B cell (primary cell): ENCODE data around the gene FLNA. TPM values are rescaled to one million over a fixed set of nuclear protein-coding genes. Genes with fewer than 3 reads are reported as not detected.
"Not testable (repeated sequence)": the region's sequence is repeated elsewhere in the genome, so short reads cannot be mapped to it uniquely, and the experiment has no call there.

Source experiments
- ATAC-seq: fragments of 200-7000 bp; cut with Tn5 transposase; one replicate; pipeline ENCODE4 v1.10.0; 2021; ENCODE audit warnings: low read depth, mild to moderate bottlenecking, moderate number of reproducible peaks, moderate library complexity
- CTCF ChIA-PET: fragments of 350-600 bp; sonication (Branson Sonifier 250); formaldehyde crosslinking; loops from one replicate; lab custom pipeline; 2021; ENCODE audit warnings: antibody characterized with exemption, inconsistent platforms; lab: Charles Lee
- POLR2A ChIA-PET: fragments of 350-600 bp; sonication (Branson Sonifier 250); formaldehyde crosslinking; loops from one replicate; lab custom pipeline; 2021; ENCODE audit warnings: antibody characterized with exemption; lab: Charles Lee
- DNase-seq: peaks from one replicate; pipeline ENCODE4 v3.0.0; 2013
- H2AFZ ChIP-seq: 2 replicates; pipeline ENCODE4 v1.6.1; 2012; ENCODE audit warnings: mild to moderate bottlenecking, low read depth, low read length; ENCODE audit not compliant: insufficient read depth, poor library complexity, severe bottlenecking
- H3K27ac ChIP-seq, 2 donors: 1 replicate in 1 of 2; 2 replicates in 1 of 2; pipeline ENCODE4 v1.5.1; 2012 to 2013; ENCODE audit warnings: low read length in 2 of 2, mild to moderate bottlenecking in 2 of 2, moderate library complexity in 1 of 2
- H3K27me3 ChIP-seq, 4 experiments: fragments of 200-600 bp in 1 of 4; sonication (generic) in 1 of 4; replicated peaks in 1 of 4; 1 replicate in 2 of 4; 2 replicates in 2 of 4; pipeline versions ENCODE4 v1.6.1 to v1.7.0; 2013 to 2016; ENCODE audit warnings: low read length in 3 of 4, mild to moderate bottlenecking in 2 of 4, mixed read lengths in 1 of 4, moderate library complexity in 1 of 4; ENCODE audit not compliant: insufficient read depth in 4 of 4, control insufficient read depth in 3 of 4; ENCODE audit errors: control extremely low read depth in 1 of 4
- H3K36me3 ChIP-seq, 2 experiments: replicated peaks in 1 of 2; 1 replicate in 1 of 2; 2 replicates in 1 of 2; pipeline versions ENCODE4 v1.6.1 to v1.7.1; 2013; ENCODE audit warnings: low read length in 1 of 2; ENCODE audit not compliant: insufficient read depth in 2 of 2, control insufficient read depth in 1 of 2; ENCODE audit errors: control extremely low read depth in 1 of 2, extremely low read depth in 1 of 2
- H3K4me1 ChIP-seq, 2 donors: fragments of 200-600 bp in 1 of 2; sonication (generic) in 1 of 2; 1 replicate in 1 of 2; 2 replicates in 1 of 2; pipeline versions ENCODE4 v1.5.1 to v1.6.1; 2013 to 2017; ENCODE audit warnings: low read length in 2 of 2; ENCODE audit not compliant: control insufficient read depth in 2 of 2, insufficient read depth in 2 of 2
- H3K4me2 ChIP-seq: replicated peaks from 2 replicates; pipeline ENCODE3; 2012; ENCODE audit warnings: mild to moderate bottlenecking, low read depth, low read length; ENCODE audit not compliant: poor library complexity, severe bottlenecking
- H3K4me3 ChIP-seq, 5 experiments: fragments of 200-600 bp in 1 of 5; sonication (generic) in 1 of 5; 1 replicate in 3 of 5; 2 replicates in 2 of 5; pipeline versions ENCODE4 v1.5.1 to v1.7.0; 2011 to 2016; ENCODE audit warnings: low read length in 4 of 5, mild to moderate bottlenecking in 4 of 5, low read depth in 2 of 5, control low read depth in 1 of 5, moderate library complexity in 1 of 5; ENCODE audit not compliant: insufficient read depth in 1 of 5; ENCODE audit errors: control extremely low read depth in 1 of 5, extremely low read depth in 1 of 5
- H3K79me2 ChIP-seq: fragments of 200-600 bp; sonication (generic); one replicate; pipeline ENCODE4 v1.6.0; 2016; ENCODE audit warnings: low read length; ENCODE audit not compliant: control insufficient read depth, insufficient read depth
- H3K9ac ChIP-seq: fragments of 200-600 bp; sonication (generic); 2 replicates; pipeline ENCODE4 v1.6.1; 2017; ENCODE audit warnings: mild to moderate bottlenecking, low read length, moderate library complexity
- H3K9me3 ChIP-seq, 3 donors: one replicate each; pipeline versions ENCODE4 v1.6.1 to v1.7.1; 2013; ENCODE audit warnings: low read length in 2 of 3; ENCODE audit not compliant: control insufficient read depth in 2 of 3, insufficient read depth in 1 of 3; ENCODE audit errors: control extremely low read depth in 1 of 3
- H4K20me1 ChIP-seq: 2 replicates; pipeline ENCODE4 v1.6.0; 2012; ENCODE audit warnings: mild to moderate bottlenecking, low read length; ENCODE audit not compliant: insufficient read depth, control insufficient read depth, poor library complexity, severe bottlenecking
- H3K27ac Mint-ChIP-seq: one replicate; pipeline ENCODE4 v1.8.0; 2021; ENCODE audit warnings: mixed read lengths
- H3K27me3 Mint-ChIP-seq: one replicate; pipeline ENCODE4 v1.8.0; 2021; ENCODE audit warnings: mixed read lengths
- H3K4me1 Mint-ChIP-seq: one replicate; pipeline ENCODE4 v1.8.0; 2021; ENCODE audit warnings: mixed read lengths
- H3K4me3 Mint-ChIP-seq: one replicate; pipeline ENCODE4 v1.8.0; 2021; ENCODE audit warnings: mixed read lengths
- H3K9me3 Mint-ChIP-seq: one replicate; pipeline ENCODE4 v1.8.0; 2022; ENCODE audit warnings: mixed read lengths; ENCODE audit not compliant: insufficient read depth
- WGBS: methylation state at CpG from one replicate; pipeline ENCODE4 v1.1.5; 2013; ENCODE audit warnings: missing lambda C conversion rate; ENCODE audit not compliant: insufficient coverage; 5-methylcytosine and 5-hydroxymethylcytosine counted together
- intact Hi-C: fragments of 100-400 bp; cut with micrococcal nuclease; formaldehyde crosslinking; loops from one replicate; pipeline ENCODE4 v1.10.0; 2022
- polyA plus RNA-seq: library from polyadenylated mRNA; depleted of rRNA; stranded (reverse); fragments of >200 nt; gene quantifications from 2 replicates; pipeline ENCODE4 v1.2.3, GENCODE V29; 2012
- total RNA-seq, 2 donors: library from RNA; stranded (reverse); fragments of 120-200 nt in 1 of 2; gene quantifications; 1 replicate in 1 of 2; 2 replicates in 1 of 2; pipeline versions ENCODE4 v1.2.3 to v1.2.4, GENCODE V29; 2013 to 2022

Gene FLNA
- total and polyA plus RNA-seq, 2 donors (not counting 1 experiment from before 2014, with no cell fraction given), result 342 to 510 TPM

- H3K36me3 ChIP-seq, H3K4me1 ChIP-seq, POLR2A ChIA-PET, H3K4me3 Mint-ChIP-seq, H3K4me3 ChIP-seq, H3K9ac ChIP-seq, intact Hi-C loops, H3K79me2 ChIP-seq, H3K27me3 ChIP-seq, H3K9me3 Mint-ChIP-seq, H3K9me3 ChIP-seq, H3K27me3 Mint-ChIP-seq, H3K4me1 Mint-ChIP-seq, H3K27ac ChIP-seq, H2AFZ ChIP-seq, CTCF ChIA-PET, DNase-seq, H3K4me2 ChIP-seq, H3K27ac Mint-ChIP-seq, H4K20me1 ChIP-seq: not testable (repeated sequence)
- no CpG with 5 or more reads among the region's 16 CpGs for WGBS
- peak; percentile 6 for ATAC-seq
Observed at GRCh38 chrX:154388649-154389048, 14.2 kb upstream of the FLNA start.

DNA sequence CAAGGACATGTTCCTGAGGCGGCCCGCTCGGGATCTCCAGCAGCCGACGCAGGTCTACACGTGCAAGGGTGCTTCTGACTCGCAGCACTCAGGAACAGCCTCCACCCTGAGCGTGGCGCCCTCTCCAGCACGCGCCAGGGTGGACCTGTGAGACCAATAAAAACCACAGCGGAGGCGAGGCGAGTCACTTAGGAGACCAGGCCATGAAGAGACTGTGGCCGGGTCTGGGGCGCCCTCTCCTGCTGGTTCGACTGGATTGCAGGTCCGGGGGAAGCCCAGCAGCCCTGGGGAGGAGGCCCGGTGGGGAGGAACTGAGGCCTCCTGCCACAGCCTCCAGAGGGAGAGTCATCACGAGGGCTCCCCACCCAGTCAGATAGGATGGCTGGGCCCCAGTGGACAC is 13.7 kb upstream of the FLNA start:
- H3K9me3 Mint-ChIP-seq, H3K4me1 Mint-ChIP-seq, H3K9me3 ChIP-seq, H3K4me2 ChIP-seq, DNase-seq, H3K27ac Mint-ChIP-seq, CTCF ChIA-PET, H3K4me3 ChIP-seq, H3K4me1 ChIP-seq, H4K20me1 ChIP-seq, H3K27me3 Mint-ChIP-seq, H3K27me3 ChIP-seq, H3K27ac ChIP-seq, intact Hi-C loops, H3K79me2 ChIP-seq, H2AFZ ChIP-seq, H3K36me3 ChIP-seq, H3K4me3 Mint-ChIP-seq, POLR2A ChIA-PET, H3K9ac ChIP-seq: not testable (repeated sequence)
- ATAC-seq, result peak; percentile 21
- no CpG with 5 or more reads among the region's 20 CpGs for WGBS
